Stimulated activated CD8-positive, alpha-beta memory T cell treated with anti-CD3 and anti-CD28 coated beads, Interleukin-15, amount 100 ng/mL, for 48 hours (primary cell): ENCODE results near the gene ACOX3.
"Not testable (repeated sequence)": the region's sequence is repeated elsewhere in the genome, so short reads cannot be mapped to it uniquely, and the experiment has no call there.

Experiments used
- DNase-seq, 2 donors: peaks; one replicate each; pipeline ENCODE4 v3.0.0-alpha.2; 2020; ENCODE audit warnings: low read depth in 2 of 2

Gene ACOX3

DNA sequence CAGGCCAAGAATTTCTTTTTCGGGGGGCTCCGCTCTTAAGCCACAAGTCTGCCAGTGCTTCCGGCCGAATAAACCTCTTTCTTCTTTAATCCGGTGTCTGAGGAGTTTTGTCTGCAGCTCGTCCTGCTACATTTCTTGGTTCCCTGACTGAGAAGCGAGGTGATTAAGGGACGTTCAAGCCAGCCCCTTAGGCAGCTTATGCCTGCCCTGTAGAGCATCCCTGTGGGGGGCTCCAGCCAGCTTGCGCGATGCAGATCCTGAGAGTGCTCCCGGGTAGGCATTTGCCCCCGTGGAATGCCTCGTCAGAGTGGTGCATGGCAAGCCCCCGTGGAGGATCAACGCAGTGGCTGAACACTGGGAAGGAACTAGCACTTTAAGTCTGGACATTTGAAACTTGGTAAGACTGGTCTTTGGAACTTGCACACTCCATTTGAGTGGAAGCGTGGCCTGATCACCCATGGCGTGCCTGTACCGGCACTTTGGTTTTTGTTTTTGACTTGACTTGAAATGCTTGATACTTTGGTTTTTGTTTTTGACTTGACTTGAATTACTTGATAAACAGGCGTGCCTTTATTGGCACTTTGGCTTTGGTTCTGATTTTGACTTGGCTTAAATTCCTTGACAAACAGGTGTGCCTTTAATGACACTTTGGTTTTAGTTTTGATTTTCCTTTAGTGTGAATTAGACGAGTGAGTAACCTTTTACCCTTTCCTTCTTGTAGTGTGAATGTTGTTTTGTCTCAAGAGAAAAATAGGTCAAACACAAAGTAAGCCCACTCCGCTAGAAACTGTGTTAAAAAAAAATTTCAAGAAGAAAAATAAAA lies 6.1 kb downstream of the ACOX3 start:
- no peak for DNase-seq

DNA sequence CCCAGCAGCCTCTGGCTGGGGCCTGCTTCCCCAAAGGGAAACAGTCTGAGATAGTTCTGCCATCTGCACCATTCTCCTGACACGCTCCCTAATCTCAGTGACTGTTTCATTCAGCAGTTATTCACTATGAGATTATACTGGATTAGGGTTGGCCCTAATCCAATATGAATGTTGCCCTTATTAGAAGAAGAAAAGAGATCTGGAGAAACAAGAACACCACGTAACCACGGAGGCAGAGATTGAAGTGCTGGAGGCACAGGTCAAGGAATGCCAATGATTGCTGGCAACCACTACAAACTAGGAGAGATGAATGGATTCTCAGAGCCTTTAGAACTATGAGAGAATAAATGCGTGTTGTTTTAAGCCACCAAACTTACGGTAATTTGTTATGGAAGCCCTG lies 7.4 kb downstream of the ACOX3 start:
- DNase-seq = no peak

DNA sequence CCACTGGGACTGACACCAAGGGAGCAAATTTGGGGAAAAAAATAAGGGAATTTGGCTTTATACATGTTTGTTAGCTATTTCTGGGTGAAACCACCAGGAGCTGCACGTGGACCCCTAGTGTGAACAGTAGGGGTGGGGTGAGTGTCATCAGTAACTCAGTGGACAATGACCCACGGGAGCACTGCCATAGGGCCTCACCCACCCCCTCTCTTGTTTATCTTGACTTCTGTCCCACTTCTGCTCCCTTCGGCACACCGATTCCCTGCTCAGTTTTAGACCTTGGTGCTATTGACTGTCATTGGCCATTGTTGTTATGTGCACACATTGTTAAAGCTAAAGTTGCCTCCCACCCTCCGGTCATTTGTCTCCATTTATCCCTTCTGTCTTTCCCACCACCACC lies 9.0 kb downstream of the ACOX3 start:
- no peak for DNase-seq

DNA sequence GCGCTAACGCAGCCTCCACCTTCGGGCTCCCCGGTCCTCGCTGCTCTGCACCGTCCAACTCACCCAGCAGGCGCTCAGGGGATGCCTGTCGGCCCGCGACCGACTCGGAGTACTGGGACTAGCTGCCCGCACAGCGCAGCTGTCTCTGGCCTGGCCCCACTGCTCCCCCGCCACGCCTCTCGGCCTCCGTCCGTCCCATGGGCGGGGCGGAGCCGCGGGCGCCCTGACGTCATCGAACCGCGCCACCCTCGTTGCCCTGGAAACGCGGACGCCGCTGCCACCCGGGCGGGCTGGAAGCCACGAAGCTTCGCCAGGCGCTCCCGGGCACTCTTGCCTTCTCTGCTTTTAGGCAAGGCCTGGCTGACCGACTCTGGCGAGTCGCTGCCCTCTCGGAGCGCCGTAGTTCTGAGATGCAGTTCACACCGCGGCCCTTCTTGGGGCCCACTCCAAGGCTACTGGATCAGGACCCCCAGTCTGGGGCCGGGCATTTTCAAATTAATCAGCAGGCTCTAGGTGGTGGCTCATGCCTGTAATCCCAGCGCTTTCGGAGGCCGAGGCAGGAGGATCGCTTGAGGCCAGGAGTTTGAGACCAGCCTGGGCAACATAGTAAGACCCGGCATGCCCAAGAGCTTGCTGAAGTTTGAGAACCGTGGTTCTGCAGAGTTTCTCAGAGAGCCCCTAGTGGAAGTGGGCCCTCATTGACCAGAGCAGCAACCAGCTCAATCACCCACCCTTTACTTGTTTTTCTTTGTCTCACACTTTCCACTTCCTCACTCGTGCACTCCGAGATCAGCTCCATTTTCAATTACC lies 12.0 kb downstream of the ACOX3 start:
- peak; percentile 85 to 86 for DNase-seq

DNA sequence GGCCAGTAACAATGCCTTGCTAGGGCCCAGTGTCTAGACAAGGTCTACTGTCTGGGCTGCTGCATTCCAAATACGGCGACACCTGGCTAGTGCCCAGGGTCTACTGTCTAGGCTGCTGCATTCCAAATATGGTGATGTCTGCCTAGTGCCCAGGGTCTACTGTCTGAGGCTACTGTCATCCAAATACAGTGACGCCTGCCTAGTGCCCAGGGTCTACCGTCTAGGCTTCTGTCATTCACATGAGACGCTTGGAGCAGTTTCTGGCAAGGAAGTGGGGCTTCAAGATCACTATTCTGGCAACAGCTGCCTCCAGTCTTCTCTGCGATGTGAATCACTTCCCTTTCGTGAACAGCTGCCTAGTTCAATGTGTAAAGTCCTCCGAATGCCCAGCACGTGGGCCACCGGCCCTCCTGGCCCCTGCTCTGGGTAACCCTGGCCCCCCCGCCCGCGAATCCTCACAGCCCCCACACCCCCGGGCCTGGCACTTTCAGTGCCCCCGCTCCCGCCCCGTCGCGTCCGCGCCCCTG lies 12.7 kb downstream of the ACOX3 start:
- DNase-seq = no peak

DNA sequence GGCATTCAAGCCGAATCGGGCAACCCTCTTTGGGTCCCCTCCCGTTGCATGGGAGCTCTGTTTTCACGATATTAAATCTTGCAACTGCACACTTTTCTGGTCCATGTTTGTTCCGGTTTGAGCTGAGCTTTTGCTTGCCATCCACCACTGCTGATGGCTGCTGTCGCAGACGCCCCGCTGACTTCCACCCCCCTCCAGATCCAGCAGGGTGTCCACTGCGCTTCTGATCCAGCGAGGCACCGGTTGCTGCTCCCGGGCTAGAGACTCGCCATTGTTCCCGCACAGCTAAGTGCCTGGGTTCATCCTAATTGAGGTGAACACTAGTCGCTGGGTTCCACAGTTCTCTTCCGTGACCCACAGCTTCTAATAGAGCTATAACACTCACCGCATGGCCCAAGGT lies 13.3 kb downstream of the ACOX3 start:
- no peak for DNase-seq

DNA sequence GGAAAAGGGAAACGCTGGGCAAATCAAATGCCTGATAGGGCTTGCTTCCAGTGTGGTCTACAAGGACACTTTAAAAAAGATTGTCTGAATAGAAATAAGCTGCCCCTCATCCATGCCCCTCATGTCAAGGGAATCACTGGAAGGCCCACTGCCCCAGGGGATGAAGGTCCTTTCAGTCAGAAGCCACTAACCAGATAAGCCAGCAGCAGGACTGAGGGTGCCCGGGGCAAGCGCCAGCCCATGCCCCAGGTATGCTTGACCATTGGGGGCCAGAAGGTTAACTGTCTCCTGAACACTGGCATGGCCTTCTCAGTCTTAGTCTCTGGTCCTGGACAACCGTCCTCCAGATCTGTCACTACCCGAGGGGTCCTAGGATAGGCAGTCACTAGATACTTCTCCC lies 17.7 kb downstream of the ACOX3 start:
- no peak for DNase-seq

DNA sequence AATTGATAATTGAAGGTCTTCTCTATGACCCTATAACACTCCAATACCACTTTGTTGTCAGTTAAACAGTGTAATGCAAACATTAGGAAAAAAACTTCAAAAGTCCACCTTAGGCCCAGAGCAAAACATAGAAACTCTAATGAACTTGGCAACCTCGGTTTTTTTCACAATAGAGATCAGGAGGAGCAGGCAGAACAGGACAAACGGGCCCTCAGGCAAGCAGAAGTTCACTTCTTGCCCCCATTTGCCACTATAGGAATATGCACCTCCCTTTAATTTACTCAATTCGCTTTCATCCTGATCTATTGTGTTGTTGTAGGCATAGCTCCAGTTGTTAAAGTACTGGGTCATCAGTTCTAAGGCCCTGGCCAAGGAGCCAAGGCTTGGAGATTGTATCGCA lies 18.2 kb downstream of the ACOX3 start:
- DNase-seq = no peak

DNA sequence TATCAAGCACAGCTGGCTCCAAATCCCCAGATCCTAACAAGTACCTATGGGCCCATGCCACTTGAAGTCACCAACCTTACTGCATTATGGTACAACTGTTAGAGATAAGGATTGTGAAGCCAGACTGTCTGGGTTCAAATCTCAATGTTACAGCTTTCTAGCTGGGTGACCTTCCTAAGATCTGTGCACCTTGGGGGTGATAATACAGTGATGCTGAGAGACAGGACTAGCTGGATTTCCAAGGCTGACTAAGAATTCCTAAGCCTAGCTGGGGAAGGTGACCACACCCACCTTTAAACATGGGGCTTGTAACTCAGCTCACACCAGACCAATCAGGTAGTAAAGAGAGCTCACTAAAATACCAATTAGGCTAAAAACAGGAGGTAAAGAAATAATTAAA lies 20.4 kb downstream of the ACOX3 start:
- DNase-seq = not testable (repeated sequence)

DNA sequence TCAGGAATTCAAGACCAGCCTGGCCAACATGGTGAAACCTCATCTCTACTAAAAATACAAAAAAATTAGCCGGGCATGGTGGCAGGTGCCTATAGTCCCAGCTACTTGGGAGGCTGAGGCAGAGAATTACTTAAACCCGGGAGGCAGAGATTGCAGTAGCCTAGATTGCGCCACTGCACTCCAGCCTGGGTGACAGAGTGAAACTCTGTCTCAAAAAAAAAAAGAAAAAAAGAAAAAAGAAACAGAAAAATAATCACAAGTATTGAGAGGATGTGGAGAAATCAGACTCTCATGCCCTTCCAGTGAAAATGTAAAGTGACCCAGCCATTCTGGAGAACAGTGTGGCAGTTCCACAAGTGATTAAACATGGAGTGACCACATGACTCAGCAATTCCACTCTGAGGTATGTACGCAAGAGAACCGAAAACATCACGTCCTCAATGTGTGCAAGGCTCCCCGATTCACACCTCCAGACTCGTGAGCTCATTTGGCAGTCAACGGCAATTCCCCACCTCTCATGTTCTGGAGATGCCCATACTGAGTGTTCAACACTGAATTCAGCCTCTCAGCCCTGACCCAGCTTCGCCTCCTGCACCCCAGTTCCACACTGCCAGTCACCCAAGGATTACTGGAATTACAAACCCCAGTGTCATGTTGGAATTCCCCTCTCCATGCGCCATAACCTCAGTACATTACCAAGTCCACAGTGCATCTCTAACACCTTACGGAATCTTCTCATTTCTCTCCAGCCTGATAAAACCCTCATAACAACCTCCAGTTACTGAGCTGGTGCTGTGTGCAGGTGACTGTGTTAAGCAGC lies 21.1 kb downstream of the ACOX3 start:
- DNase-seq = peak in 1 of 2 donors; percentile 63

DNA sequence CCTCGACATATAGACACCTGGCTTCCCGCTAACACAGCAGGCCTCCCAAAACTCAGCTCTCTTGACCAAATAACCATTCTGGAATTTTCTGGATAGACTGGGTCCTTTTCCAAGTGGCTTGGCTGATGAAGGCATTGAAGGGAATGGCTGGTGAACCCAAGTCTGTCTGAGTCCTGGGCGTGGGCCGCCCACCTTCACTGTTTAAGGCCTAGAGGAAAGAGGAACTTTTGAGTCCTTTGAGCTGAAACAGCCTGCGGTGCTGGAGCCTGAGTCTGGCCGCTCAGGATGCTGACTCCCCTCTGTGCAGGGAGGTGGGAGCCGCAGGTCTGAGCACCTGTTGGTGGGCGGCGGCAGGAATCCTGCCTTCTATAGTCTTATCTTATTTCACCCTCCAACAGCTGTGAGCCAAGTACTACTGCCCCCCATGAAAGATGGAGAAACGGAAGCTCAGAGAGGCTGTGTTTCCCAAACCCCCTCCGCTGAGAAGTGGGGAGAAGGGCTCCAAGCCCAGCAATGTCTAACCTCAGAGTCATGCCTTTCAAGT lies 23.4 kb downstream of the ACOX3 start:
- no peak for DNase-seq

DNA sequence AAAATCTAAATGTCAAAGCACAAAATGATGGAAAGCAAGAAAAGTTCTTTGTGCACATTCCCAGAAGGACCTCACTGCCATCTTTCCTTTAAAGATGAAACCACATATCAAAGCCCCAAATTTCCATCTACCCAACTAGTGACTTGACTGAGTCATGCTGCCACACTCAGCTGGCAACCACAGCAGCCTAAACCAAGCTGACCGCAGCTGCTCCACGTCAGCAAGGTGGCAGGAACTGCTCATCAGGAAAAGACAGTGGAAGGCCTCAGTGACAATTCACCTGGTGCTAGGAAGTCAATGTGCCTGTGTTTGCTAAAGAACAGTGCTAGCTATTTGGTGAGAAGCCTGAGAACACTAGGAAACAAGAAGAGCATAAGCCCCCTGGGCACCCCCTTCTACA lies 26.1 kb downstream of the ACOX3 start:
- peak; percentile 32 to 45 for DNase-seq

DNA sequence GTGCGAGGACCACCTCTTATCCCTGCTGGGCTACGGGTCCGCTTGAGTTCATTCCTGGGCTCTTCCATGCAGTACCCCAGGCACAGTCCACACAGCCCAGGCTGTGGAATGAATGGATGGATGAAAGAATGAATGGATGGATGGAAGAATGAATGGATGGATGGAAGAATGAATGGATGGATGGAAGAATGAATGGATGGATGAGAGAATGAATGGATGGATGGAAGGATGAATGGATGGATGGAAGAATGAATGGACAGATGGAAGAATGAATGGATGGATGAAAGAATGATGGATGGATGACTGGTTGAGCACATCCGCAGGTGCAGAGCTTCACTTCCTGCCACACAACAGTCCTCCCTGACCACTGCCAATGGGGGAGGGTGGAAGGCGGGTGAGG lies 28.2 kb downstream of the ACOX3 start:
- no peak for DNase-seq

DNA sequence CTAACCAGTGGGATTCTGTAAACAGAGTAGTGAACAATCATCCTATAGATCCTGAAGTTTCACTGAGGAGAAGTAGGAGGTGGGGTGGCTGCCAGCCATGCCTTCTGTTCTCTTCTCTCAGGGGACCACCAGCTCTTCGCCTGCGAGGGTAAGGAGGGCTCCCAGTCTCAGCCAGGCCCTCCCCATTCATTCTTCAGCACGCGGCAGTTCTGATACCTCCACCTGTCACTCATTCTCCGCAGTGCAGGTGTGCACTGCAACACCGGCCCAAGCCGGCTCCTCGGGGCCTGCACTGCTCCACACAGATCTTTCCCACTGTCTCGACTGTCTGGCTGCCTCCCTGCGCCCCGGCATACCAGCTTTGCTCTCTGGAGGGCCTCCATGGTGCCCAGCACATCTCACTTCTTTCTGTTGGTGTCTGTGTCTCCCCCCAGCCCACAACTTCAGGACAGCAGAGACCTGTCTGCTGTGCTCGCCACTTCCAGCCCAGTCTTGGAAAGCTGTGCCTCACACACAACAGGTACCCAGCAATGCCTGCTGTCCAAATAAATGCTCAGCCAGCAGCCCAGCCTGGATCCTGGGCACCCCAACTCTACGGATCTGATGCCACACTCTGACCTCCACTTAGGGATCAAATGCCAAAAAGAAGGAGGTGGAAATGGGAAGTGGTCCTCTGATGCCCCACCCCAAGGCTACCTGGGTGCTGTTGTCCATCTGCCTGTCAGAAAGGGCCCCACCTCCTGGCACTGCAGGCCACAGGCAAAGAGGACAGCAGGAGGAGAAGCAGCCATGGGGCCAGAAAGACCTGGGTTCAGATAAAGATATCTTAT lies 29.0 kb downstream of the ACOX3 start:
- DNase-seq = no peak

DNA sequence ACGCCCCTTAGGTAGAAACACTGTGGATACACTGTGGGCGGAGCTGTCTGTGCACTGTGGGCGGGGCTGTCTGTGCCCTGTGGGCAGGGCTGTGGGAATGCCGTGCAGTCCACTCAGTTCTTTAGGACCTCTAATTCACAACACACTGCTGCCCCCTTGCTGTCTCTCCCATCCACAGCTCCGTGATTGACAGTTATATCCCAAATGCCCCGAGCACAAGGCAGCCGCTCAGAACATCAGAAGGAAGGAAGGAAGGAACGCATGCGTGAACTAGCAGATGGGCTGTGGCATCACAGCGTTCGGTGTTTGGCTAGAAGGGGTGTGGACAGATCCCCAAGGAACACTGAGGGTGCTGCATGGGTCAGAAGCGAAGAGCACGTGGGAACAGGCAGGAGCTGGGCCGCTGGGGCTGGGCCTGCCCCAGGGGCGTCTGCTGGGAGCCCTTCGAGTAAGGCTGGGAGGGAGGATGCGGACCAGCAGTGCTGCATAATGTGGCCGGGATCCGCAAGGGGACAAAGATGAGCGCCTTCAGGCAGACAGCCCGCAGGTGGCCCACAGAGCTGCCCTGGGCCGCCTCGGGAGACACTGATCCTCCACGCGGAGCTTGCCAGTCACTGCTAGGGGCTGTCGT lies 29.8 kb downstream of the ACOX3 start:
- no peak for DNase-seq

DNA sequence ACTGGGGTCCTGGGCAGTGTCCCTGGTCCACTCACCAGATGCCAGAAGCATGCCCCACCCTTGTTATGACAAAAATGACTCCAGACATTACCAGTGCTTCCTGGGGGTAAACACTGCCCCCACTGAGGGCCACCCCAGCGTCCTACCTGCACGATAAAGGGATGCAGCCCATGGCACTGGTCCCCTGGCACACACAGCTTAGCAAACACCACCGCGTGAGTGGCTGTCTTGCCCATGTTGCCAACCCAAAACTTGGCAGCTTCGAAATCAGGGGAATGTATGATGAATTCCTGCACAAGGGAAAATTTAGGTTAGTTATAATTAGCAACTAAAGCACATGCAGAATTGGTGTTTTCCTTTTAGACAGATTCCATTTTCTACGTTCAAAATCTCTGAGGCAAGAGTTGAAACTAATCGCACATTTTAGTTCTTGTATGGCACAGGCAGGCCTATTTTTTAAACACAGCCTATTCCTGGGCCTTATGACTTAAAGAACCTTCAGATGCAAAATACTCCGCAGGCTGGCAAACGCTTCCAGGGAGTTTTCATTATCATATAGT lies 30.4 kb downstream of the ACOX3 start:
- no peak for DNase-seq

DNA sequence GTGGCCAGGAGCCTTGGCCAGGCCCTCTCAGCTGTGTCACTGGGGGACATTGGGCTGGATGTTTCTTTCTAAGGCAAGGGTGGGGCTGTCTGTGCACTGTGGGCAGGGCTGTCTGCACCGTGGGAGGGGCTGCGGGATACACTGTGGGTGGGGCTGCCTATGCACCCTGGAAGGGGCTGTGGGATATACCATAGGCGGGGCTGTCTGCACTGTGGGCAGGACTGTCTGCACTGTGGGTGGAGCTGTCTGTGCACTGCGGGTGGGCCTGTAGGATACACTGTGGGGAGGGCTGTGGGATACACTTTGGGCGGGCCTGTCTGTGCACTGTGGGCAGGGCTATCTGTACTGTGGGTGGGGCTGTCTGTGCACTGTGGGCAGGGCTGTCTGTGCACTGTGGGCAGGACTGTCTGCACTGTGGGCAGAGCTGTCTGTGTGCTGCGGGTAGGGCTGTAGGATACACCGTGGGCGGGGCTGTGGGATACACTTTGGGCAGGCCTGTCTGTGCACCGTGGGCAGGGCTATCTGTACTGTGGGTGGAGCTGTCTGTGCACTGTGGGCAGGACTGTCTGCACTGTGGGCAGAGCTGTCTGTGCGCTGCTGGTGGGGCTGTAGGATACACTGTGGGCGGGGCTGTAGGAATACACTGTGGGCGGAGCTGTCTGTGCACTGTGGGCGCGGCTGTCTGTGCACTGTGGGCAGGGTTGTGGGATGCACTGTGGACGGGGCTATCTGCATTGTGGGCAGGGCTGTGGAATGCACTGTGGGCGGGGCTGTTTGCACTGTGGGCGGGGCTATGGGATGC lies 31.1 kb downstream of the ACOX3 start:
- peak in 1 of 2 donors; percentile 45 for DNase-seq

DNA sequence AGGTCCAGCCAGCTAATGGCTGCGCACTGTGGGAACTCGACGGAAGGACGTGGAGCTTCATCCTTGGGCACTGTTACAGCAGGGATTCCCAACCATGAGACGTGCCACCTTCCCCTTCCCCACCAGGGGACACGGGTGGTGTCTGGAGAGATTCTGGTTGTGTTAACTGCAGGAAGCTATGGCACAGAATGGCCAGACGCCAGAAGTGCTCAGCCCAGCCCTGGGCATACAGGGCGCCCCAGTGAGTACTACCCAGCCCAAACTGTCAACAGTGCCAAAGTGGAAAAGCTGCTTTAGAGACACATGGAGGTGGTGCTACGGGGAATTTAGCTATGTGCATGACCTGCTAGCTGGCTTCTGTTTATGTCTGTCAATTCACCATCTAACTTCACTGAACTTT lies 32.8 kb downstream of the ACOX3 start:
- DNase-seq = no peak

DNA sequence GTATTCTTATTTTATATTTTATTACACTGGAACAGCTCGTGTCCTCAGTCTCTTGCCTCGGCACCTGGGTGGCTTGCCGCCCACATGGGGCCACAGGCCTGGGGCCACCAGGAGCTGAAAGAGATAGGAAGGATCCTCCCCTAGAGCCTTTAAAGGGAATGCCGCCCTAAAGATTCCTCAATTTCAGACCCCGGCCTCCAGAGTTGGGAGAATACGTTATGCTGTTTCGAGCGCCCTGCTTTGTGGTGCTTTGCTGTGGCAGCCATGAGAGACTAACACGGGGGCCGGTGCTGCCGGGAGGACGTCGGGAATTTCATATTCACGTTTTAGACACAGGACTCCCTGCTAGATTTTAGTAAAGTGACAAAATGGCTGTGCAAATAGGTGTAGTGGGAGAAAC lies 33.2 kb downstream of the ACOX3 start:
- no peak for DNase-seq
